HG03025 (cell line): ENCODE measurements around the gene MUC5AC.
"Not testable (repeated sequence)": the region's sequence is repeated elsewhere in the genome, so short reads cannot be mapped to it uniquely, and the experiment has no call there.

Source experiments
- ATAC-seq: cut with Tn5 transposase; IDR thresholded peaks from one replicate; pipeline ENCODE4 v1.9.1; 2021; ENCODE audit warnings: mild to moderate bottlenecking, moderate library complexity; ENCODE audit not compliant: unreplicated experiment, low FRiP score

Gene MUC5AC

GRCh38 chr11:1157645-1158591, at the start of gene MUC5AC:
MUC5AC (plus strand) TSS chr11:1157953; CDS start chr11:1158000, 47 bp downstream.
- ATAC-seq: no peak

- ATAC-seq: no peak
These were observed 49.4 kb upstream of the MUC5AC start for GRCh38 chr11:1108246-1108900.

GRCh38 chr11:1109101-1109917, 48.4 kb upstream of the MUC5AC start:
- no peak for ATAC-seq

GRCh38 chr11:1109918-1110705, 47.6 kb upstream of the MUC5AC start:
- ATAC-seq: no peak

GRCh38 chr11:1111545-1112212, 46.1 kb upstream of the MUC5AC start:
- ATAC-seq: no peak

GRCh38 chr11:1112351-1113191, 45.2 kb upstream of the MUC5AC start:
- no peak for ATAC-seq

GRCh38 chr11:1113405-1114201, 44.1 kb upstream of the MUC5AC start:
- no peak for ATAC-seq

GRCh38 chr11:1115292-1115691, 42.5 kb upstream of the MUC5AC start:
- ATAC-seq: not testable (repeated sequence)

- ATAC-seq: no peak
These were observed 41.6 kb upstream of the MUC5AC start for GRCh38 chr11:1116104-1116503.

GRCh38 chr11:1116666-1117390, 40.9 kb upstream of the MUC5AC start:
- no peak for ATAC-seq

- no peak for ATAC-seq
These were observed 39.8 kb upstream of the MUC5AC start for GRCh38 chr11:1117992-1118391.

GRCh38 chr11:1118755-1119603, 38.8 kb upstream of the MUC5AC start:
- no peak for ATAC-seq

- no peak for ATAC-seq
These were observed 38.1 kb upstream of the MUC5AC start for GRCh38 chr11:1119604-1120146.

- ATAC-seq: no peak
These were observed 37.0 kb upstream of the MUC5AC start for GRCh38 chr11:1120532-1121330.

- ATAC-seq: no peak
These were observed 36.4 kb upstream of the MUC5AC start for GRCh38 chr11:1121331-1121812.
